HG03571 (cell line): ENCODE results near the gene SNRPB2.

Experiments used
- ATAC-seq: cut with Tn5 transposase; IDR thresholded peaks from one replicate; pipeline ENCODE4 v1.9.1; 2021; ENCODE audit not compliant: unreplicated experiment

Gene SNRPB2

DNA sequence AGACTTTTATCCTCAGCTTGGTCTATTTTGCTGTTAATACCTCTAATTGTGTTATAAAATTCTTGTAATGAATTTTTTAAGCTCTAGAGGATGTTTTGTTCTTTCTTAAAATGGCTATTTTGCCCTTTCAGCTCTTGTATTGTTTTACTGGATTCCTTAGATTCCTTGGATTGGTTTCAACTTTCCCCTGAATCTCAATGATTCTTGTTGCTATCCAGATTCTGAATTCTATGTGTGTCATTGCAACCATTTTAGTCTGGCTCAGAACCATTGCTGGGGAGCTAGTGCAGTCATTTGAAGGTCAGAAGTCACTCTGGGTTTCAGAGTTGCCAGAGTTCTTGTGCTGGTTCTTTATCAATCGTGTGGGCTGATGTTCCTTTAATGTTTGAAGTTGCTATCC, 55.4 kb downstream of the SNRPB2 start:
- ATAC-seq: no peak
